Measurements from ENCODE around the gene DAPK3.

Gene DAPK3

DNA sequence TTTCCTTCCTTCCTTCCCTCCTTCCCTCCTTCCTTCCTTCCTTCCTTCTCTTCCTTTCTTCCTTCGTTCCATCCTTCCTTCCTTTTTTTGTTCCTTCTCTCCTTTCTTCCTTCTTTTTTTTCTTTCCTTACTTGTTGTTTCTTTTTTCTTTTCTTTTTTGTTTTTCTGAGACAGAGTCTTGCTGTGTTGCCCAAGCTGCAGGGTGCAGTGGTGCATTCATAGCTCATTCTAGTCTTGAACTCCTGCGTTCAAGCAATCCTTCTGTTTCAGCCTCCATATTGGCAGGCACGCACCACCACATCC is 19.9 kb upstream of the DAPK3 start:
- H4K5ac ChIP-seq (ENCODE audit: low read length): no peak overlapping the region

DNA sequence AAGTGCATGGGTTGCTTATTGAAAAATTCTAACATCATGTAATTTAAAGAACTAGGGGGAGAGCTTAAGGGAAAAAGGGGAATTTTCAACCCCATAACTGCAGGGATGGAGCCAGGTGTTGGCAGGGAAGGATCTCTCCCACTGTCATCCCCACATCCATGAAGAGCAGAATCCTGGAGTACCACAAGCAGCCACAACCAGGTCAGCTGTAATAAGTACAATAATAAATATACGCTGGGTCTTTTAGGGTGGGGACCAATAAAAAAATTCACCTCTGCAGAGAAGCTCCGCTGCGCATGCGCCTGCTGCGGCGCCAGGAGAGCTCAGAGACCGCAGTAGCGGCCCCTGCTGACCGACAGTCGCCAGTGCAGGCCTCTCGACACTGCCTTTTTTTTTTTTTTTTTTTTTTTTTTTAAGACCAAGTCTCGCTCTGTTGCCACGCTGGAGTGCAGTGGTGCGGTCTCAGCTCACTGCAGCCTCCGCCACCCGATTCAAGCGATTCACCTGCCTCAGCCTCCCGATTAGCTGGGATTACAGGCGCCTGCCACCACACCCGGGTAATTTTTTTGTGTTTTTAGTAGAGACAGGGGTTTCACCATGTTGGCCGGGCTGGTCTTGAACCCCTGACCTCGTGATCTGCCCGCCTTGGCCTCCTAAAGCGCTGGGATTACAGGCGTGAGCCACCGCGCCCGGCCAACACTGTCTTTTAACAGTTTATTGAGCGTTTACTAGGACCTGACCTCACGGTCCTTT is 16.9 kb upstream of the DAPK3 start:
- Histone ChIP-seq H3K18ac (ENCODE audit: low read length) (no peak overlapping the region), H3K79me1 (ENCODE audit: low read length) (no peaks in the 10 kb centered on the region), H3K4me1 (ENCODE audit: control insufficient read depth, low read depth, low read length) (peaks cover 5% of the 10 kb centered on the region), H3K9ac (ENCODE audit: low read length) (peak overlapping the region; percentile 75), H3K4ac (ENCODE audit: low read depth, low read length) (no peak overlapping the region), H4K5ac (ENCODE audit: low read length) (no peak overlapping the region), H3K56ac (ENCODE audit: low read length) (peak overlapping the region; percentile 85), H3K4me2 (ENCODE audit: low read length) (peak overlapping the region; percentile 75), H3K79me2 (ENCODE audit: control insufficient read depth, insufficient read depth, low read length) (peaks cover 25% of the 10 kb centered on the region), H2AK5ac (ENCODE audit: low read length) (no peak overlapping the region), H2BK5ac (ENCODE audit: low read length) (no peak overlapping the region), H2BK15ac (replicated peaks; ENCODE audit: low read depth) (no peak overlapping the region), H3K27me3 (ENCODE audit: insufficient read depth, low read length, poor library complexity) (no peaks in the 10 kb centered on the region), H4K8ac (ENCODE audit: low read depth, low read length) (no peak overlapping the region), H3K23ac (ENCODE audit: low read length) (no peak overlapping the region), H3K27ac (ENCODE audit: low read depth, low read length) (no peak overlapping the region), H3K36me3 (ENCODE audit: control insufficient read depth, insufficient read depth, low read length) (peaks cover 10% of the 10 kb centered on the region), H2BK120ac (ENCODE audit: low read depth, low read length) (no peak overlapping the region), H3K4me3 (ENCODE audit: low read length) (no peak overlapping the region)
- peak; percentile 84 for DNase-seq
- WGBS (ENCODE audit: extremely low coverage, insufficient coverage, low lambda C conversion rate): no CpG with 5 or more reads among the region's 30 CpGs

More for the DNA sequence above, 19.9 kb upstream of the DAPK3 start:
- H2AK5ac ChIP-seq (ENCODE audit: low read length): no peak overlapping the region
- no peak for DNase-seq
- no peak overlapping the region for H3K4me3 ChIP-seq (ENCODE audit: low read length)
- H3K27ac ChIP-seq (ENCODE audit: low read depth, low read length): no peak overlapping the region
- WGBS (ENCODE audit: extremely low coverage, insufficient coverage, low lambda C conversion rate): no CpG with 5 or more reads among the region's 3 CpGs
- no peaks in the 10 kb centered on the region for H3K79me1 ChIP-seq (ENCODE audit: low read length)
- H3K9ac ChIP-seq (ENCODE audit: low read length): no peak overlapping the region
- no peak overlapping the region for H2BK120ac ChIP-seq (ENCODE audit: low read depth, low read length)
- H3K56ac ChIP-seq (ENCODE audit: low read length): no peak overlapping the region
- H3K36me3 ChIP-seq (ENCODE audit: control insufficient read depth, insufficient read depth, low read length): no peaks in the 10 kb centered on the region
- no peak overlapping the region for H2BK5ac ChIP-seq (ENCODE audit: low read length)
- no peak overlapping the region for H4K8ac ChIP-seq (ENCODE audit: low read depth, low read length)
- no peaks in the 10 kb centered on the region for H3K79me2 ChIP-seq (ENCODE audit: control insufficient read depth, insufficient read depth, low read length)
- no peaks in the 10 kb centered on the region for H3K27me3 ChIP-seq (ENCODE audit: insufficient read depth, low read length, poor library complexity)
- H3K23ac ChIP-seq (ENCODE audit: low read length): no peak overlapping the region
- no peak overlapping the region for H3K4me2 ChIP-seq (ENCODE audit: low read length)
- H2BK15ac ChIP-seq (replicated peaks; ENCODE audit: low read depth): no peak overlapping the region
- H3K4ac ChIP-seq (ENCODE audit: low read depth, low read length): no peak overlapping the region
- no peak overlapping the region for H3K18ac ChIP-seq (ENCODE audit: low read length)
- peaks cover 5% of the 10 kb centered on the region for H3K4me1 ChIP-seq (ENCODE audit: control insufficient read depth, low read depth, low read length)

DNA sequence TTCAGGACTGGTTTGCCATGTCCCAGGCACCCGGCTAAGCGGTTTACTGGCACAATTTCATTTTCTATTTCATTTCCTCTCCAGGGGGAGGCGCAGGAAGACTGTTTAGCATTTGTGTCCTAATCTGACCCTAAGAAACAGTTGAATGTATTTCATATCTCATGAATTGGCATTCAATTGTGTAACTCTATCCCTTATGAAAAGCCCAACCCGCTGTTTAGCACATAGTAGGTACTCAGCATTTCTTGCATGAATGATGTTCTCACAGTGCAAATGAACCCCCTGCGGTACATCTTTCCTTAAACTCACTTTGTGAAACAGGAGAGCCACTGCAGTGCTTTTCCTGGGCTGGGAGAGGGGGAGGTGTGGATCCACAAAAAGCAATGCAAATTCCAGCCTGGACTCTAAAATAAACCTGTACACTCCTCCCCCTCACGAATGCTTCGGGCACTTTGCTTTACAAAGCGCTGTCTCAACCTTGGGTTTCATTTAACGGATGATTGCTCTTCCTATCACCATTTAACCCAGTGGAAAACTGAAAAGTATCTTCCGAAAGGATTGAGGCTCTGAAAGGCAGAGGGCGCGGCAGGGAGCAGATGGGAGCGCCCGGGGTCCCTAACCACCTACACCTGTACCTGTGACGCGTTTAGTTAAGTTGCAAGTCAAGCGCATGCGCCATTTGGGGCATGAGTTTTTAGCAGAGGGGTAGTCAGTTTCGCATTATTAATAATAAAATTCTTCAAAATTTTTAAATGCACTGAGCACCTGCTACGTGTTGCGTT is 15.6 kb upstream of the DAPK3 start:
- Histone ChIP-seq H3K27ac (ENCODE audit: low read depth, low read length) (no peak overlapping the region), H2AK5ac (ENCODE audit: low read length) (no peak overlapping the region), H3K4me1 (ENCODE audit: control insufficient read depth, low read depth, low read length) (peaks cover 5% of the 10 kb centered on the region), H3K79me2 (ENCODE audit: control insufficient read depth, insufficient read depth, low read length) (peaks cover 38% of the 10 kb centered on the region), H3K18ac (ENCODE audit: low read length) (no peak overlapping the region), H2BK15ac (replicated peaks; ENCODE audit: low read depth) (no peak overlapping the region), H3K4me2 (ENCODE audit: low read length) (peak overlapping the region; percentile 41), H2BK120ac (ENCODE audit: low read depth, low read length) (no peak overlapping the region), H4K5ac (ENCODE audit: low read length) (no peak overlapping the region), H3K23ac (ENCODE audit: low read length) (no peak overlapping the region), H3K4ac (ENCODE audit: low read depth, low read length) (no peak overlapping the region), H4K8ac (ENCODE audit: low read depth, low read length) (no peak overlapping the region), H2BK5ac (ENCODE audit: low read length) (no peak overlapping the region), H3K36me3 (ENCODE audit: control insufficient read depth, insufficient read depth, low read length) (peaks cover 24% of the 10 kb centered on the region), H3K79me1 (ENCODE audit: low read length) (peaks cover 10% of the 10 kb centered on the region), H3K27me3 (ENCODE audit: insufficient read depth, low read length, poor library complexity) (no peaks in the 10 kb centered on the region), H3K56ac (ENCODE audit: low read length) (peak overlapping the region; percentile 22), H3K9ac (ENCODE audit: low read length) (peak overlapping the region; percentile 47), H3K4me3 (ENCODE audit: low read length) (no peak overlapping the region)
- WGBS (ENCODE audit: extremely low coverage, insufficient coverage, low lambda C conversion rate): no CpG with 5 or more reads among the region's 21 CpGs
- DNase-seq: no peak

DNA sequence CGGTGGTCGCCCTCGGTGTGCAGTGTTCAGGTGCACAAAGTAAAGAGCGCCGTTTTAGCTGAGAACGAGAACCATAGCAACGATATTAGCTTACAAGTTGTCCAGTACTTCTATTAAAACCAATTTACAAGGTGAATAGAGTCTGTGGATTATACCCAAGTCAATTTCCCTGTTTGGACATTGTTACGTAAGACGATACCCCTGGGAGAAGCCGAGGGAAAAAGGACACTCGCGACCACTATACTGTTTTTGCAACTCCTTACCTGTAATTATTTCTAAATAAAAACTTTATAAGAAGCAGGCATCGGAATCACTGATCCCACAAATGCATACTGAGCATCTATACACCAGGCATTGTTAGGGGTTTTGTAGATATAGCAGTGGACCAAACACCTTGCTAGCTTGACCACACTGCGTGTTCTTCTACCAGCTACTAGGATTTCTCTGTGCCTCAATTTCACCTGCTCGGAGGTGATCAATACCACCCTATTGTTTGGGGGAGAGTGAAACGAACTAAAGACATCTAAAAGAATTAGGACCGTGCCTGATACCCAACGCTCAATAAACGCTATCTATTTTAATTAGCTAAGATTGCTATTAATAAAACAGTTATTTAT is 14.9 kb upstream of the DAPK3 start:
- Histone ChIP-seq H2BK5ac (ENCODE audit: low read length) (no peak overlapping the region), H3K36me3 (ENCODE audit: control insufficient read depth, insufficient read depth, low read length) (peaks cover 31% of the 10 kb centered on the region), H4K5ac (ENCODE audit: low read length) (no peak overlapping the region), H4K8ac (ENCODE audit: low read depth, low read length) (no peak overlapping the region), H3K4me2 (ENCODE audit: low read length) (peak overlapping the region; percentile 64), H3K27ac (ENCODE audit: low read depth, low read length) (no peak overlapping the region), H3K56ac (ENCODE audit: low read length) (peak overlapping the region; percentile 60), H3K9ac (ENCODE audit: low read length) (peak overlapping the region; percentile 57), H3K79me1 (ENCODE audit: low read length) (peaks cover 16% of the 10 kb centered on the region), H3K18ac (ENCODE audit: low read length) (no peak overlapping the region), H2BK15ac (replicated peaks; ENCODE audit: low read depth) (no peak overlapping the region), H3K4me3 (ENCODE audit: low read length) (no peak overlapping the region), H2BK120ac (ENCODE audit: low read depth, low read length) (no peak overlapping the region), H3K79me2 (ENCODE audit: control insufficient read depth, insufficient read depth, low read length) (peaks cover 45% of the 10 kb centered on the region), H3K4me1 (ENCODE audit: control insufficient read depth, low read depth, low read length) (peaks cover 5% of the 10 kb centered on the region), H3K23ac (ENCODE audit: low read length) (no peak overlapping the region), H3K4ac (ENCODE audit: low read depth, low read length) (no peak overlapping the region), H2AK5ac (ENCODE audit: low read length) (no peak overlapping the region), H3K27me3 (ENCODE audit: insufficient read depth, low read length, poor library complexity) (no peaks in the 10 kb centered on the region)
- no CpG with 5 or more reads among the region's 19 CpGs for WGBS (ENCODE audit: extremely low coverage, insufficient coverage, low lambda C conversion rate)
- DNase-seq: no peak

DNA sequence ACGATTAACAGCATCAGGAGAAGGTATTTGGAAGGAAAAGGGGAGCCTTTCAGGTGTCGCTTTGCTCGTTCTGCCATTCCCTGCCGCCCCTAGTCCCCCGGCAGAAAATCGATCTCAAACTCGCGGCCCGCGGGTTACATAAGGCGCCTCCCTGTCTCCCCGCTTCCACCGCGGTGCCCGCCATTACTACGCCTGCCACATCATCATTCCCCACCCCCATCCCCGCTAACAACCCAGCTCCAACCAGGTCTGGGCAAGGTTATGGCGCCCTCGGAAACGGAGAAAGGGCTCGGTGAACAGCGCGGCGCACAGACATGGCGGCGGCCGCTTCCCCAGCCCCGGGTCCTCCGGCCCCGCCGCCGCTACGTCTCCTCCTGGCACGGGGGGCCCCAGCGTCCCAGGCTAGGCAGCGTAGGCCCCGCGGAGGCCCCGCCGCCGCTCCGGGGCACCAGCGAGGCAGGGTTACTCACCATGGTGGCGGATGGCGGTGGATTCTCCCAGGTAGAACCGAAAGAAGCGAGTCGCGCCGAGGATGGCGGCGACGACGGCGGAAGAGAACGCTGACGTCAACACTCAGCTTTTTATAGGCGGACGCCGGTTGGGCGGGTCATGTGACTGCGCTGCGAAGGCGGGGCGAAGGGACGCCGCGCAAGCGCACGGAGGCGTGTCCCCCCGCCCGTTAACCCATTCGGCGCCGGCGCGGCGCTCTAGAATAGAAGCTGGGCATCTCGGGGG is 14.2 kb upstream of the DAPK3 start, which contains the start of gene EEF2:
Gene EEF2 (minus strand): TSS at position 556 of the 735 bp plus-strand sequence. CDS start 83 bp downstream, at position 473.
- Histone ChIP-seq H3K18ac (ENCODE audit: low read length) (peak within 1 kb of the TSS; percentile 91), H3K79me2 (ENCODE audit: control insufficient read depth, insufficient read depth, low read length) (peaks cover 52% of the 10 kb centered on the region), H3K4me3 (ENCODE audit: low read length) (peak within 1 kb of the TSS; percentile 98), H3K4me1 (ENCODE audit: control insufficient read depth, low read depth, low read length) (peaks cover 5% of the 10 kb centered on the region), H4K5ac (ENCODE audit: low read length) (no peak within 1 kb of the TSS), H3K4me2 (ENCODE audit: low read length) (peak within 1 kb of the TSS; percentile 66), H3K36me3 (ENCODE audit: control insufficient read depth, insufficient read depth, low read length) (peaks cover 36% of the 10 kb centered on the region), H3K23ac (ENCODE audit: low read length) (peak within 1 kb of the TSS; percentile 15), H2AK5ac (ENCODE audit: low read length) (no peak within 1 kb of the TSS), H2BK120ac (ENCODE audit: low read depth, low read length) (no peak within 1 kb of the TSS), H3K79me1 (ENCODE audit: low read length) (peaks cover 20% of the 10 kb centered on the region), H3K9ac (ENCODE audit: low read length) (peak within 1 kb of the TSS; percentile 99), H3K27me3 (ENCODE audit: insufficient read depth, low read length, poor library complexity) (no peaks in the 10 kb centered on the region), H4K8ac (ENCODE audit: low read depth, low read length) (no peak within 1 kb of the TSS), H3K27ac (ENCODE audit: low read depth, low read length) (peak within 1 kb of the TSS; percentile 49), H2BK15ac (replicated peaks; ENCODE audit: low read depth) (no peak within 1 kb of the TSS), H3K56ac (ENCODE audit: low read length) (peak within 1 kb of the TSS; percentile 98), H3K4ac (ENCODE audit: low read depth, low read length) (peak within 1 kb of the TSS; percentile 73), H2BK5ac (ENCODE audit: low read length) (peak within 1 kb of the TSS; percentile 66)
- WGBS (ENCODE audit: extremely low coverage, insufficient coverage, low lambda C conversion rate): no CpG with 5 or more reads among the region's 80 CpGs
- DNase-seq: peak; percentile 89

Measured in mesendoderm (in vitro differentiated cells).